Esophagus squamous epithelium (tissue), 4 donors: ENCODE measurements around the gene KLHL20.

Source experiments
- CTCF ChIP-seq, 6 experiments: fragments of 450-650 bp in 4 of 6; fragments of 200-600 bp in 2 of 6; sonication (generic) in 2 of 6; IDR thresholded peaks; one replicate each; pipeline ENCODE4 v1.5.1; 2016 to 2019; ENCODE audit warnings: antibody characterized with exemption in 6 of 6, mild to moderate bottlenecking in 4 of 6, moderate library complexity in 4 of 6
- POLR2A ChIP-seq, 4 donors: fragments of 450-650 bp; IDR thresholded peaks; one replicate each; pipeline ENCODE4 v1.6.1; 2017; ENCODE audit warnings: antibody characterized with exemption in 4 of 4, mild to moderate bottlenecking in 4 of 4, moderate library complexity in 3 of 4

- TF ChIP-seq CTCF (IDR thresholded peaks at IDR 0.05) (no peak), POLR2A (IDR thresholded peaks at IDR 0.05) (no peak)
These were observed 45.3 kb upstream of the KLHL20 start, which contains the start of gene ANKRD45 for GRCh38 chr1:173669491-173669941.
